Endodermal cell (in vitro differentiated cells): ENCODE measurements around the gene IFT88. TPM values are rescaled to one million over a fixed set of nuclear protein-coding genes. Genes with fewer than 3 reads are reported as not detected.

ENCODE experiments used
- DNase-seq: peaks from one replicate; pipeline ENCODE4 v3.0.0-alpha.2; 2017
- H3K27ac ChIP-seq: 2 replicates; pipeline ENCODE4 v1.5.1; 2013; ENCODE audit warnings: mild to moderate bottlenecking, low read depth, low read length, moderate library complexity
- H3K27me3 ChIP-seq: 2 replicates; pipeline ENCODE4 v1.6.1; 2013; ENCODE audit warnings: mild to moderate bottlenecking, low read length, moderate library complexity; ENCODE audit not compliant: insufficient read depth, control insufficient read depth, poor library complexity, severe bottlenecking
- H3K36me3 ChIP-seq: 2 replicates; pipeline ENCODE4 v1.7.0; 2013; ENCODE audit warnings: mild to moderate bottlenecking, low read length, moderate library complexity; ENCODE audit not compliant: control insufficient read depth, insufficient read depth
- H3K4me1 ChIP-seq: one replicate; pipeline ENCODE4 v1.7.0; 2013; ENCODE audit warnings: low read length; ENCODE audit not compliant: control insufficient read depth, insufficient read depth
- H3K4me3 ChIP-seq: 2 replicates; pipeline ENCODE4 v1.5.1; 2013; ENCODE audit warnings: mild to moderate bottlenecking, low read length, moderate library complexity
- H3K9ac ChIP-seq: 2 replicates; pipeline ENCODE4 v1.6.1; 2013; ENCODE audit warnings: mild to moderate bottlenecking, low read length, moderate library complexity; ENCODE audit not compliant: poor library complexity, severe bottlenecking; ENCODE audit errors: extremely low read depth
- H3K9me3 ChIP-seq: 2 replicates; pipeline ENCODE4 v1.6.1; 2013; ENCODE audit warnings: mild to moderate bottlenecking, low read length, moderate library complexity; ENCODE audit not compliant: control insufficient read depth
- H3K27ac Mint-ChIP-seq: 2 replicates; pipeline ENCODE4 v1.8.0; 2020; ENCODE audit warnings: mixed read lengths
- H3K27me3 Mint-ChIP-seq: 2 replicates; pipeline ENCODE4 v1.8.0; 2021; ENCODE audit warnings: mild to moderate bottlenecking, mixed read lengths; ENCODE audit not compliant: insufficient read depth
- H3K36me3 Mint-ChIP-seq: 2 replicates; pipeline ENCODE4 v1.8.0; 2020; ENCODE audit warnings: low read depth, mixed read lengths
- H3K4me1 Mint-ChIP-seq: 2 replicates; pipeline ENCODE4 v1.8.0; 2020; ENCODE audit warnings: mixed read lengths
- H3K4me3 Mint-ChIP-seq: 2 replicates; pipeline ENCODE4 v1.8.0; 2020; ENCODE audit warnings: mild to moderate bottlenecking, moderate library complexity, mixed read lengths
- H3K9me3 Mint-ChIP-seq: 2 replicates; pipeline ENCODE4 v1.8.0; 2020; ENCODE audit warnings: mild to moderate bottlenecking, mixed read lengths
- CTCF ChIP-seq: fragments of 200-600 bp; sonication (generic); conservative IDR thresholded peaks from 2 replicates; pipeline ENCODE4 v1.5.0; 2021; ENCODE audit warnings: antibody characterized with exemption, mild to moderate bottlenecking
- WGBS, 2 experiments: methylation state at CpG; one replicate each; pipeline versions ENCODE4 v1.1.5 to v1.1.7; 2013; ENCODE audit warnings: missing lambda C conversion rate in 2 of 2, mixed read lengths in 1 of 2; ENCODE audit not compliant: insufficient coverage in 1 of 2, insufficient read length in 1 of 2; 5-methylcytosine and 5-hydroxymethylcytosine counted together
- total RNA-seq, 2 donors: library from RNA; stranded (reverse); fragmentation: NEBNext Ultra II Directional in 1 of 2; extraction: Animal tissue kit (Norgen Biotek cat#: 25700) in 1 of 2; gene quantifications; 2 replicates in 1 of 2; 3 replicates in 1 of 2; pipeline ENCODE4 v1.2.1, GENCODE V29; 2021

Gene IFT88
- total RNA-seq, 2 donors from 2014 or later, result 15.2 to 18.7 TPM

- peak; percentile 77 for DNase-seq
- Histone ChIP-seq H3K9me3 (no peaks in the 10 kb centered on the region), H3K4me3 (peak within 1 kb of the TSS; percentile 80), H3K9ac (peak within 1 kb of the TSS; percentile 15), H3K27ac (no peak within 1 kb of the TSS), H3K27me3 (peaks cover 58% of the 10 kb centered on the region), H3K4me1 (no peaks in the 10 kb centered on the region), H3K36me3 (no peaks in the 10 kb centered on the region)
- Mint-ChIP-seq H3K27me3 (peaks cover 58% of the 10 kb centered on the region), H3K27ac (no peak within 1 kb of the TSS), H3K36me3 (no peaks in the 10 kb centered on the region), H3K4me3 (peak within 1 kb of the TSS; percentile 60), H3K9me3 (peaks cover 5% of the 10 kb centered on the region), H3K4me1 (peaks cover 10% of the 10 kb centered on the region)
- 2 to 4% methylated on average over 17 to 89 of the region's 89 CpGs for WGBS, 2 experiments
- TF ChIP-seq CTCF, result no peak
Measured at GRCh38 chr13:20525601-20526544, 41.1 kb upstream of the IFT88 start, which contains the start of gene CRYL1. CRYL1 (minus strand) TSS chr13:20525857; CDS start chr13:20525794, 63 bp downstream.

- H3K4me1 Mint-ChIP-seq, result peaks cover 10% of the 10 kb centered on the region
- no peaks in the 10 kb centered on the region for H3K36me3 Mint-ChIP-seq
- 82 to 85% methylated on average over 5 to 6 of the region's 6 CpGs for WGBS, 2 experiments
- H3K4me3 Mint-ChIP-seq, result no peak overlapping the region
- H3K9ac ChIP-seq, result no peak overlapping the region
- no peaks in the 10 kb centered on the region for H3K36me3 ChIP-seq
- H3K9me3 ChIP-seq, result no peaks in the 10 kb centered on the region
- peaks cover 9% of the 10 kb centered on the region for H3K9me3 Mint-ChIP-seq
- H3K27ac ChIP-seq, result no peak overlapping the region
- DNase-seq, result no peak
- TF ChIP-seq CTCF, result no peak
- H3K27ac Mint-ChIP-seq, result no peak overlapping the region
- H3K27me3 ChIP-seq, result peaks cover 58% of the 10 kb centered on the region
- peaks cover 63% of the 10 kb centered on the region for H3K27me3 Mint-ChIP-seq
- H3K4me1 ChIP-seq, result no peaks in the 10 kb centered on the region
- peak overlapping the region; percentile 80 for H3K4me3 ChIP-seq
Measured at GRCh38 chr13:20526664-20527063, 40.3 kb upstream of the IFT88 start.

GRCh38 chr13:20528452-20528851, 38.5 kb upstream of the IFT88 start:
- no peak for TF ChIP-seq CTCF
- peaks cover 66% of the 10 kb centered on the region for H3K27me3 Mint-ChIP-seq
- H3K36me3 ChIP-seq, result no peaks in the 10 kb centered on the region
- no peaks in the 10 kb centered on the region for H3K9me3 ChIP-seq
- H3K4me3 ChIP-seq, result no peak overlapping the region
- H3K4me3 Mint-ChIP-seq, result no peak overlapping the region
- peaks cover 58% of the 10 kb centered on the region for H3K27me3 ChIP-seq
- no peaks in the 10 kb centered on the region for H3K36me3 Mint-ChIP-seq
- no peak overlapping the region for H3K9ac ChIP-seq
- 78 to 86% methylated on average over 2 of the region's 2 CpGs for WGBS, 2 experiments
- H3K27ac ChIP-seq, result no peak overlapping the region
- peaks cover 9% of the 10 kb centered on the region for H3K4me1 Mint-ChIP-seq
- peaks cover 20% of the 10 kb centered on the region for H3K9me3 Mint-ChIP-seq
- DNase-seq, result no peak
- H3K4me1 ChIP-seq, result no peaks in the 10 kb centered on the region
- H3K27ac Mint-ChIP-seq, result no peak overlapping the region
